H1 (cell line): ENCODE results near the gene LCLAT1.

Source experiments
- ATF3 ChIP-seq: IDR thresholded peaks from 2 replicates; pipeline ENCODE4 v1.6.1; 2011; ENCODE audit warnings: low read depth, mild to moderate bottlenecking, low read length; ENCODE audit not compliant: insufficient read depth
- POLR2A ChIP-seq, 2 experiments: IDR thresholded peaks; 1 replicate in 1 of 2; 2 replicates in 1 of 2; pipeline ENCODE4 v1.6.1; 2011; ENCODE audit warnings: low read depth in 2 of 2, low read length in 2 of 2, mild to moderate bottlenecking in 2 of 2; ENCODE audit errors: control extremely low read depth in 1 of 2

GRCh38 chr2:30681022-30681421 lies 234.0 kb downstream of the LCLAT1 start:
- TF ChIP-seq ATF3 (no peak), POLR2A (IDR thresholded peaks at IDR 0.05; ENCODE audit: control extremely low read depth in 1 of 2, low read depth in 2 of 2, low read length in 2 of 2) (no peak)
